Left renal pelvis (tissue), 4 donors: ENCODE results near the gene HSPG2. TPM values are rescaled to one million over a fixed set of nuclear protein-coding genes. Genes with fewer than 3 reads are reported as not detected.
"Not testable (repeated sequence)": the region's sequence is repeated elsewhere in the genome, so short reads cannot be mapped to it uniquely, and the experiment has no call there.

ENCODE experiments used
- DNase-seq, 4 donors: peaks; one replicate each; pipeline ENCODE4 v3.0.0-alpha.2; 2013; ENCODE audit warnings: low read depth in 4 of 4, low spot score in 3 of 4
- polyA plus RNA-seq, 4 donors: library from polyadenylated mRNA; unstranded; fragments of 120-200 nt; gene quantifications; one replicate each; pipeline ENCODE4 v1.2.1, GENCODE V29; 2013; ENCODE audit not compliant: insufficient read length in 4 of 4

HSPG2 gene
- polyA plus RNA-seq, 4 donors: 130 to 209 (median 182) TPM

DNA sequence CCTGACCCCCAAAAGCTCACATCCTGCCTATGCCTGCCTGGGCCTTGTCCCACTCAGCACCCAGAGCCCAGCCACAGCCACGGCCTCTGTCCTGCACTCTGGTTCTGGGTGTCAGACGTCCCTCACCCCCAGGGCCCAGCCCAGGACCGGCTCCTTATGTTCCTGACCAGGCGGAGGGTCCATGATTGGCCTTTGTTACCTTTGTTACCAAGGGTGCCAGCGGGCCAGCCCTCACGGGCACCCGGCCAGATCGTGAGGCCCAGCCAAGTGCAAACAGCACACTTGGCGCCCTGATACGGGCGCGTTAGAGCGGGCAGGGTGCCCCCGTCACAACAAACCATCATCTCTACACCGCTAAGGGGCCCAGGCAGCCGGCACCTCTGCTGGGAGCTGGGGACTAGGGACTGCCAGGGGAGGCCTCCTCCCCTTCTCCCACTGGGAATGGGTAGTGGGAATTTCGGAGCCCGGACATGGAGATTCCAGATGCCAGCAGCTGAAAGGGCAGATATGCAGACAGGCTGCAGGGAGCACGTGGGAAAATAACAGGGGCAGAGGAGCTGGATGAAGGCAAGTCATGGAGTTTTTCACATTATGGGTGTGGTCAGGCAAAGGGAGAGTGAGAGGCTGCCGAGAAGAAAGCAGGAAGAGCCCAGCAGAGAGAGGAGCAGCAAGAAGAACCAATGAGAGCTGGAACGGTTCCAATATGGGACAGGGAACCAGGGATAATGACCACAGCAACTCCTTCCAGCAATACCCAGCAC lies 22.1 kb downstream of the HSPG2 start:
- DNase-seq: no peak

DNA sequence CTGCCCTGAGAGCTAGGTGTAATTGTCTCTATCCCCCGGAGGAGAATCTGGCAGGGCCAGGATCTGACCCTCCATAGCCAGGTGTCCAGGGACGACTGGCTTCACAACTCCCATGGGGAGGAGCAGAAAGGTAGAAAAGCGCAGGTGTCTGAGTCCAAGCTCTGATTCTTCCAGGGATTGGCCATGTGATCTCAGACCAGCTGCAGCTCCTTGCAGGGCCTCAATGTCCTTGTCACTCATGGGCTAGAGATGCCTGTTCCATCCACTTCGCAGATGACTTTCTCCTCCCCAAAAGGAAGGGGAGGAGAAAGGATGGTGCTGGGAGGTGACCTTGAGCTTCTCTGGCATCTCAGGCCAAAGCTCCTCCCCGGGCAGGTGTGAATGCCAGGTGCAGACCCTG lies 22.7 kb downstream of the HSPG2 start:
- DNase-seq: no peak

GRCh38 chr1:21913763-21914162 lies 23.3 kb downstream of the HSPG2 start:
- DNase-seq: no peak

DNA sequence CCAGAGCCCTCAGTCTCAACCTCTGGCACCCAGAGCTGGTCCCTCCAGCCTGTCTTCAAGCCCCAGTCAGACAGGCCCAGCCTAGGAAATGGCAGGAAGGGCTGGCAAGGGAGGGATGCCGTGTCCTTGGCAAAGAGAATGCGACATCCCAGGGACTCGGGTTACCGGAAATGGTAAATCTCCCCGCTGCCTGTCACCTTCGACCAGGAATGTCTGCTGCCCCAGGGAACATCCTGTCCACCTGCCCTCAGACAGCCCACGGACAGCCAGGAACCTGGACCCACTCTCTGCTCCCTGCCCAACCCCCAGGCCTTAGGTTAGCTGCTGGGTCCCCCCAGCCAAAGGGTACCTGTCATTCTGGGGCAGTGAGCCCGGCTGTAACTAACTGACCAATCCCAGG lies 23.9 kb downstream of the HSPG2 start:
- no peak for DNase-seq

- DNase-seq: no peak
These were observed 24.9 kb downstream of the HSPG2 start for GRCh38 chr1:21912038-21912758.

- DNase-seq: no peak
These were observed 25.7 kb downstream of the HSPG2 start for GRCh38 chr1:21911205-21912001.

- DNase-seq: no peak
These were observed 26.4 kb downstream of the HSPG2 start for GRCh38 chr1:21910558-21911204.

- DNase-seq: no peak
These were observed 27.2 kb downstream of the HSPG2 start for GRCh38 chr1:21909787-21910503.

DNA sequence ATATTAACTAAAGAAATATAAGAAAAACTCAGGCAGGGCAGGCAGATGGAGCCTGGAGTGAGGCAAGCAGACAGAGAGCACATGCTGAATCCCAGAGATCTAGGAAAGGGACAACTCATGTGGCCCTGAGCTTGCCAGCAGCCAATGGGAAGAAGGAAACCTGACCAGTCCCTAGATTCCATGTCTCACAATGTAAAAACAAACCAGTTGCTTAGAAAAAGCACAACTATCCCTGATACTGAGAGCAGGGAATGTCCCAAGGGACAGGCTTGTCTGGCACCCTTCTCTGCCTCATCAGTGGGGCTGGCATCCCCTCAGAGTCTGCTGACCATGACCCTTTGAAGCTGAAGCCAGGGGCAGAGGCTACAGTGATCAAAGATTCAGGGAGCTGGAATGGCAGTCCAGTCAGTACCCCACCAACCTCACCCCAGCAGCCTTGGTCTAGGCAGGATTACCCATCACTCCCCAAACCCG lies 27.8 kb downstream of the HSPG2 start:
- DNase-seq: no peak

DNA sequence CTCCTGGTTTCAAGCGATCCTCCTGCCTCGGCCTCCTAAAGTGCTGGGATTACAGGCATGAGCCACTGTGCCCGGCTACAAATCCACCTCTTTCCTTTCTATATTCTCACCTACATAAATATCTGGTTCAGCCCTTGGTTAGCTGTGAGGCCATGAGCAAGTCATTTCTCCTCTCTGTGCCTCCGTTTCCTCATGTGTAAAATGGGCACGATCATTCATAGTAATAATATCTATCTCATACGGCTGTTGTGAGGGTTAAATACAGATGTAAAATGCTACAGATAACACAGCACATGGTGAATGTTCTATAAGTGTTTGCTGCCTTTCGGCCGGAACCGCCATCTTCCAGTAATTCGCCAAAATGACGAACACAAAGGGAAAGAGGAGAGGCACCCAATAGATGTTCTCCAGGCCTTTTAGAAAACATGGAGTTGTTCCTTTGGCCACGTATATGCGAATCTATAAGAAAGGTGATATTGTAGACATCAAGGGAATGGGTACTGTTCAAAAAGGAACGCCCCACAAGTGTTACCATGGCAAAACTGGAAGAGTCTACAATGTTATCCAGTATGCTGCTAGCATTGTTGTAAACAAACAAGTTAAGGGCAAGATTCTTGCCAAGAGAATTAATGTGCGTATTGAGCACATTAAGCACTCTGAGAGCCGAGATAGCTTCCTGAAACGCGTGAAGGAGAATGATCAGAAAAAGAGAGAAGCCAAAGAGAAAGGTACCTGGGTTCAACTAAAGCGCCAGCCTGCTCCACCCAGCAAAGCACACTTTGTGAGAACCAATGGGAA lies 29.2 kb downstream of the HSPG2 start:
- not testable (repeated sequence) for DNase-seq

GRCh38 chr1:21907079-21907418 lies 30.1 kb downstream of the HSPG2 start:
- no peak for DNase-seq

GRCh38 chr1:21906173-21907078 lies 30.7 kb downstream of the HSPG2 start:
- DNase-seq: no peak

- no peak for DNase-seq
These were observed 32.2 kb downstream of the HSPG2 start for GRCh38 chr1:21904704-21905520.

GRCh38 chr1:21904454-21904703 lies 32.7 kb downstream of the HSPG2 start:
- no peak for DNase-seq

- no peak for DNase-seq
These were observed 33.3 kb downstream of the HSPG2 start for GRCh38 chr1:21903638-21904453.

- DNase-seq: no peak
These were observed 34.8 kb downstream of the HSPG2 start for GRCh38 chr1:21902026-21903012.
